ENCODE data around the gene HES5.
A peak's percentile ranks its signal among the peaks of the same experiment; 100 is the strongest.
"Not testable (repeated sequence)": the region's sequence is repeated elsewhere in the genome, so short reads cannot be mapped to it uniquely, and the experiment has no call there.

HES5 gene

DNA sequence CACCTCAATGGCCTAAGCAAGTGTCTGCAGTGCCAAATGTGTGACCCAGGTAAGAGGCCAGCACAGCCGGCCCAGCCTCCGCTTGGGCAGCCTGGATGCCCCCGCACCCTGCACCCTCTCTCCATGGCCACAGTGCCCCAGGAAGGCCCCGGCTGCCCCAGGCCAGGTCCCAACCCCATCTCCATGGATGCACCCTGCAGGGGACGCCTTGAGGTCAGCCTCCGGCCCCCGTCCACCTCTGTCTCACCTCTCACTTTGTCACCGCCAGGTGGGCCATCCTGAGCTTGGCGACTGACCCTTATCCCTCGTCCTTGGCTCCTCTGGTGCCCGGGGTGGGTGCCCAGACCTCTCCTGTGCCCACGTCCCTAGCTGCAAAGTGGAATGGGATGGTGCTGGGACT is 28.4 kb upstream of the HES5 start:
- Histone ChIP-seq H3K36me3 (ENCODE audit: control insufficient read depth, insufficient read depth, low read length) (peaks cover 4% of the 10 kb centered on the region), H3K4me3 (ENCODE audit: low read length) (no peak overlapping the region)

DNA sequence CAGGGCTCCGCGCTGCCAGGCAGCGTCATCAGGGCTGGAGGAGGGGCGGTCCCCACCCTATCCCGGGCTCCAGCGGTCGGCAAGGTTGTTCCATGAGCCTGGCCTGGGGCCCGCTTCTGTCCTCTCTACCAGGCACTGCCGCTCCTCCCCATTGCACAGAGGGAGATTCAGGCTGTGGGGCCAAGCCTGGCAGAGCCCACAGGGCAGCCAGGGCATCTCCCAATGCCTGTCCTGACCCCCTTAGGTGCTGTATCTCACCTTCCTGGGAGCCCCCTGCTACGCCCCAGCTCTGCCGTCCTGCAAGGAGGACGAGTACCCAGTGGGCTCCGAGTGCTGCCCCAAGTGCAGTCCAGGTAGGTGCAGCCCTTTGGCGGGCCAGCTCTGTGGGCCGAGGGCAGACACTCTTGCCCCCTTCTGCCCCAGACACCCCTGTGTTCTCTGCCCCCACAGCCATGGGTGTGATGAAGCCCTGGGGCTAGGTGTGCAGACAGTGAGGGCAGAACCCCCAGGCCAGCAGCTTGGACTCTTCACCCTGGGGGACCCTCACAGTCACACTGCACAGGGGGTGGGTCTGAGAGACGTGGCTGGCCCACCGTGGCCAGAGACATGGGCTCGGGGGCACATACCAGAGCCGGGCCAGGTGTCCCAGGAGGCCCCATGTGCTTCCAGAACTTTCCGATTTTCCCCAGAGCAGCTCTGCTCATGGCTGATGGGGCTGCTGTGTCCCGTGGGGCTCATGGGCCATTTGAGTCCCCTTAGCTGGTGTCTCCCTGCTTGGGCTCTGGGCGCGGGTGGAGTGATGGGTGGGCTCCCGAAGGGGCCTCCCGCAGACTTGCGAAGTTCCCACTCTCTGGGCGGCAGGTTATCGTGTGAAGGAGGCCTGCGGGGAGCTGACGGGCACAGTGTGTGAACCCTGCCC is 27.7 kb upstream of the HES5 start:
- Histone ChIP-seq H3K27me3 (ENCODE audit: control insufficient read depth, insufficient read depth, low read length) (no peaks in the 10 kb centered on the region), H3K9me3 (ENCODE audit: control insufficient read depth, low read length) (no peaks in the 10 kb centered on the region), H3K9ac (ENCODE audit: low read length) (peak overlapping the region; percentile 99), H3K4me1 (ENCODE audit: control insufficient read depth, insufficient read depth, low read length) (peaks cover 33% of the 10 kb centered on the region), H3K4me3 (ENCODE audit: low read length) (peak overlapping the region; percentile 99), H3K36me3 (ENCODE audit: control insufficient read depth, insufficient read depth, low read length) (peaks cover 4% of the 10 kb centered on the region)

More for the DNA sequence above, 28.4 kb upstream of the HES5 start:
- Histone ChIP-seq H3K9ac (ENCODE audit: low read length) (no peak overlapping the region), H3K9me3 (ENCODE audit: control insufficient read depth, low read length) (no peaks in the 10 kb centered on the region), H3K27me3 (ENCODE audit: control insufficient read depth, insufficient read depth, low read length) (no peaks in the 10 kb centered on the region), H3K4me1 (ENCODE audit: control insufficient read depth, insufficient read depth, low read length) (peaks cover 33% of the 10 kb centered on the region)

DNA sequence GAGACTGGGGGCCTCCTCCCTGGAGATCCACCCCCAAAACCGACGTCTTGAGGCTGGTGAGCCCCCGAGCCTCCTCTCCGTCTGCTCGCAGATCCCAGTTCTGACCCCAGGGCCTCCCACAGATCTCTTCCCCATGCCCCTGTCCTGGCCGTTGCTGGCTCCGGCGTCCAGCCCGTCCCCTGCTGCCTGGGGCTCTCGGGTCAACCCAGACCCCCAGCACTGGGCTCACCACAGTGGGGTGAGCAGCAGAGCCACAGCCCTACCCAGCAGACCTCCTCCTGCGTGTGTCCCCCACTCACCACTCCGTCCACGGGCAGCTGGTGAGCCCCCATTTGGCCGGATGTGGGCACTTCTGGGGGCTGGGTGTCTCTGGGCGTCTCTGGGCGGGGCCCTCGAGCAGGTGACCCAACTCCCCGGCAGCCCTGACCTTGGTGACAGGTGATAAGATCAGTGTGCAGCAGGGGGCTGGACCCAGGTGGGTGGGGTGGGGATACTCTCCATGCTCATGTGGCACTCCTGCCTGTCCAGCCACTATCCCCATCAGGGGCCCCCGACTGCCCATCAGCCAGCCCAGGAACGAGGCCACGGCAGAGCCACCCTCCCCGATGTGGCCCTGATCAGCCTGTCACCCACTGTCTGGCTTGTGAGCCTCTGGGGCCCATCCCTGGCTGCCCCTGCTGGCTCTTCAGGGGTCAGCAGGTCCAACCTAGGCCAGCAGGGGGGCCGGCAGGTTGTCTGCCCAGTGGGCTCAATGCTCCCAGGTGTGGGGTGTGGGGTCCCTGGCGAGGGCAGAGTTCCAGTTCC is 26.8 kb upstream of the HES5 start:
- no peaks in the 10 kb centered on the region for H3K27me3 ChIP-seq (ENCODE audit: control insufficient read depth, insufficient read depth, low read length)
- H3K4me3 ChIP-seq (ENCODE audit: low read length), result peak overlapping the region; percentile 99
- peaks cover 4% of the 10 kb centered on the region for H3K36me3 ChIP-seq (ENCODE audit: control insufficient read depth, insufficient read depth, low read length)
- H3K4me1 ChIP-seq (ENCODE audit: control insufficient read depth, insufficient read depth, low read length), result peaks cover 33% of the 10 kb centered on the region
- no peaks in the 10 kb centered on the region for H3K9me3 ChIP-seq (ENCODE audit: control insufficient read depth, low read length)
- peak overlapping the region; percentile 99 for H3K9ac ChIP-seq (ENCODE audit: low read length)

DNA sequence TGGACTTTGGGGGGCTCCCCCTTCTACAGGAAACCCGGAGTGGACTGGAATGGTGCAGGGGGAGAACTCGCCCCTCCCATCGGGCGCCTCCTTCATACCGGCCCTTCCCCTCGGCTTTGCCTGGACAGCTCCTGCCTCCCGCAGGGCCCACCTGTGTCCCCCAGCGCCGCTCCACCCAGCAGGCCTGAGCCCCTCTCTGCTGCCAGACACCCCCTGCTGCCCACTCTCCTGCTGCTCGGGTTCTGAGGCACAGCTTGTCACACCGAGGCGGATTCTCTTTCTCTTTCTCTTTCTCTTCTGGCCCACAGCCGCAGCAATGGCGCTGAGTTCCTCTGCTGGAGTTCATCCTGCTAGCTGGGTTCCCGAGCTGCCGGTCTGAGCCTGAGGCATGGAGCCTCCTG is 26.2 kb upstream of the HES5 start, which contains the start of gene TNFRSF14:
Gene TNFRSF14 (plus strand): TSS at position 95 of the 401 bp plus-strand sequence. CDS start 294 bp downstream, at position 389.
- peak within 1 kb of the TSS; percentile 99 for H3K9ac ChIP-seq (ENCODE audit: low read length)
- H3K9me3 ChIP-seq (ENCODE audit: control insufficient read depth, low read length), result no peaks in the 10 kb centered on the region
- H3K27me3 ChIP-seq (ENCODE audit: control insufficient read depth, insufficient read depth, low read length), result no peaks in the 10 kb centered on the region
- H3K4me3 ChIP-seq (ENCODE audit: low read length), result peak within 1 kb of the TSS; percentile 99
- H3K4me1 ChIP-seq (ENCODE audit: control insufficient read depth, insufficient read depth, low read length), result peaks cover 33% of the 10 kb centered on the region
- H3K36me3 ChIP-seq (ENCODE audit: control insufficient read depth, insufficient read depth, low read length), result peaks cover 4% of the 10 kb centered on the region

DNA sequence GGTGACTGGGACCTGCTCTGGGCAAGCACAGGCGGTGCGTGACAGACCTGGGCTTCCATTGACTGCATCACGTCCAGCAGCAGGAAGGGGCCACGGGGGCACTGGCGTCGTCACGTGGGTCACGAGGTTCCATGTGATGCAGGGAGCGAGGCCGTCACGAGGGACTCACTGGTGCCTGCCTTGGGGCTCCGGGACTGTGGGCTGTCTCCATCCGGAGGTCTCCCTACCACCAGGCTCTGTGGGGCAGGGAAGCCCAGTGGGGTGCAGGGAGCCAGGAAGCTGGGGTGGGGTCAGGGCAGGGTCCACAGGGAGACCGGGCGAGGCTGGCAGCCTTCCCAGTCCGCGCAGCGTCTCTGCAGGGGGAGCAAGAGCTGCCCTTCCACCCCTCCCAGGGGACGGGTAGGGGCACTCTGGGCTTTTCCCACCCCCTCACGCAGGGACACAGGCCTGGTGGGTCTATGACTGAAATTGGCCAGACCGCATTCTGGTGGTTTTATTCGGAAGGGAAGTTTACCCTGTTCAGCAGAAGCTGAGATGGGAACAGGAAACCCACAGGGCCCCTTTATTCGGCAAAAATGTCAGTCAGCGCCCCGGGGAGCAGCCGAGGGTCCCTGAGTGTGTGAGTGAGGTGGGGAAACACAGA is 25.7 kb upstream of the HES5 start:
- Histone ChIP-seq H3K4me1 (ENCODE audit: control insufficient read depth, insufficient read depth, low read length) (peaks cover 33% of the 10 kb centered on the region), H3K27me3 (ENCODE audit: control insufficient read depth, insufficient read depth, low read length) (no peaks in the 10 kb centered on the region), H3K9me3 (ENCODE audit: control insufficient read depth, low read length) (no peaks in the 10 kb centered on the region), H3K36me3 (ENCODE audit: control insufficient read depth, insufficient read depth, low read length) (peaks cover 4% of the 10 kb centered on the region), H3K4me3 (ENCODE audit: low read length) (peak overlapping the region; percentile 99), H3K9ac (ENCODE audit: low read length) (peak overlapping the region; percentile 99)

DNA sequence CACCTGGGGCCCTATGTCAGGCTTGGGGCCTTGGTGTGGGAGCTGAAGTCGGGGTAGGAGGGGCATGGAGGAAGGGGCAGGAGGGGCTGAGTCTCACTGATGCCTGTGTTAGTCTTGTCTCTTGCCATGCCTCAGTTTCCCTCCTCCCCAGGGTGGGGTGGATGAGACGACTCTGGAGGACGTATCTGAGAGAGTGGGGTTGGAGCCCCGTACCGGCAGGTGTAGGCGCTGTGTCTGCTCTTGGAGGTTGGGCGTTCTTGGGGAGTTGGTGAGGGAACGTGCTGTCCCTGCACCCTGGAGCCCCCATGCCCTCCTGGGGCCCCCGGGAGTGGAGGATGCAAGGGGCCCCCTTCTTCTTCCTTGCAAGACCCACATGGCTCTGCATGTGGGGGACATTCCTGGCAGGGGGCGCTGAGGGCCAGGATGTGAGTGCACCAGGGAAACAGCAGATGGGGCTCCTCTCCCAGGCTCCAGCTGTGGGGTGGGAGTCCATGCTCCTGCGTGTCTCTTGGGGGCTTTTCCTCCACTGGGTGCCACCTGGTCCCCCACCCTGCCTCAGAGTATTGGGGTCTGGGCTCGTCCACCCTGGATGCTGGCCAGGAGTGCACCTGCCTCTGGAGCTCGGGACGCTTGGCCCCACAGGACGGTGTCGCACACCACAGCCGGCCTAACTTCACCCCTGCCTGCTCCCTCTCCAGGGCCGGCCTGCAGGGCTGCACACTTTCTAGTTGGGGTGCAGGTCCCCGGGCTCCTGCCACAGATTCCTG is 24.7 kb upstream of the HES5 start:
- H3K9me3 ChIP-seq (ENCODE audit: control insufficient read depth, low read length), result no peaks in the 10 kb centered on the region
- no peaks in the 10 kb centered on the region for H3K27me3 ChIP-seq (ENCODE audit: control insufficient read depth, insufficient read depth, low read length)
- peak overlapping the region; percentile 99 for H3K4me3 ChIP-seq (ENCODE audit: low read length)
- peaks cover 35% of the 10 kb centered on the region for H3K4me1 ChIP-seq (ENCODE audit: control insufficient read depth, insufficient read depth, low read length)
- peak overlapping the region; percentile 99 for H3K9ac ChIP-seq (ENCODE audit: low read length)
- H3K36me3 ChIP-seq (ENCODE audit: control insufficient read depth, insufficient read depth, low read length), result peaks cover 4% of the 10 kb centered on the region

DNA sequence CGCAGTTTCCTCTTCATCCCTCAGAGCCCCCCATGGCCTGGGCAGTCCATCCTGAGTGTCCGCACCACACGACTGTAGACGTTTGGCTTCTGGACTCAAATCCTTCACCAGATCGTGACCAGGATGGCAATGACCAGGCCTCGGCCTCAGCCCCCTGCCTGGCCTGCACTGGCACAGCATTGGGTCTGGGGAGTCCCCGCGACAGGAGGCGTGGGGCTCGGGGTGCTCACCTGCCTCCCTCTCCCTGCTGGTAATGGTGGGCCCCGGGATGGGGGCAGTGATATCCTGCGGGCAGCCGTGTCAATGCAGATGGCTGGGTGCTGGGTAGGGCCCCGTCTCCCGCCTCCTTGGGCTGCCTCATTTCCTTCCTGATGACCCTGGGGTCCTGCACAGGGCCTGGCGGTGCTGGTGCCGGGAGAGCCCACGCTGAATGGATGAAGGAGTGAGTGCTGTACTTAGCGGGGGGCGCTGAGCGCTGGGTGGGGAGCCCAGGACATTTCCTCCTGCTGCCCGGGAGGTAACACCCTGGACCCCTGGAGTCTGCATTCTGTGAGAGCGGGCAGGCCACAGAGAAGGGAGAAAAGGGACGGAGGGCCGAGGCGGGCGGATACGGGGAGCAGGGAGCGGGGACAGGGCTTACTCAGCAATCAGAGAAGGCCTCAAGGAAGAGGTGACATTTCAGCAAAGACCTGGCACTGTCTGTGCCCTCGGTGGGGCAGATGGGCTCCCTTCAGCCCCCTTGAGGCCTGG is 24.0 kb upstream of the HES5 start:
- no peaks in the 10 kb centered on the region for H3K27me3 ChIP-seq (ENCODE audit: control insufficient read depth, insufficient read depth, low read length)
- H3K36me3 ChIP-seq (ENCODE audit: control insufficient read depth, insufficient read depth, low read length), result peaks cover 4% of the 10 kb centered on the region
- no peak overlapping the region for H3K9ac ChIP-seq (ENCODE audit: low read length)
- H3K4me1 ChIP-seq (ENCODE audit: control insufficient read depth, insufficient read depth, low read length), result peaks cover 42% of the 10 kb centered on the region
- H3K9me3 ChIP-seq (ENCODE audit: control insufficient read depth, low read length), result no peaks in the 10 kb centered on the region
- no peak overlapping the region for H3K4me3 ChIP-seq (ENCODE audit: low read length)

DNA sequence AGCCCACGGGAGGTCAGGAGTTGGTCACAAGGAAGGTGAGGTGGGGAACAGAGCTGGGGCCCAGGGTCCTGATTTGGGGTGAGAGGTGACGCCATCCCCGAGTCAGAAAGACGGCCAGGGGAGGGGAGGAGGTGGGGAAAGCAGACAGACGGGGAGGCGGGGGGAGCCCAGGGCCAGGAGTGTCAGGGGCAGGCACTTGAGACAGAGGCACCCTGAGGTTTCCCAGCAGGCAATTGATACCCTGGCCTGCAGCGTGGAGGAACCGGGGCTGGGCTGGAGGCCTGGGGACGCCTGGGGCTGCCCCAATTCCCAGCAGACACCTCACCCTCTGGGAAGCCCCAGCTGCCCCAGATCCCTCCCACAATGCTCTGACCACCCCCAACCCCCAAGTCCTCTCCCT is 23.0 kb upstream of the HES5 start:
- H3K9me3 ChIP-seq (ENCODE audit: control insufficient read depth, low read length); H3K36me3 ChIP-seq (ENCODE audit: control insufficient read depth, insufficient read depth, low read length); H3K4me3 ChIP-seq (ENCODE audit: low read length); H3K9ac ChIP-seq (ENCODE audit: low read length); H3K27me3 ChIP-seq (ENCODE audit: control insufficient read depth, insufficient read depth, low read length): not testable (repeated sequence)
- peaks cover 42% of the 10 kb centered on the region for H3K4me1 ChIP-seq (ENCODE audit: control insufficient read depth, insufficient read depth, low read length)

DNA sequence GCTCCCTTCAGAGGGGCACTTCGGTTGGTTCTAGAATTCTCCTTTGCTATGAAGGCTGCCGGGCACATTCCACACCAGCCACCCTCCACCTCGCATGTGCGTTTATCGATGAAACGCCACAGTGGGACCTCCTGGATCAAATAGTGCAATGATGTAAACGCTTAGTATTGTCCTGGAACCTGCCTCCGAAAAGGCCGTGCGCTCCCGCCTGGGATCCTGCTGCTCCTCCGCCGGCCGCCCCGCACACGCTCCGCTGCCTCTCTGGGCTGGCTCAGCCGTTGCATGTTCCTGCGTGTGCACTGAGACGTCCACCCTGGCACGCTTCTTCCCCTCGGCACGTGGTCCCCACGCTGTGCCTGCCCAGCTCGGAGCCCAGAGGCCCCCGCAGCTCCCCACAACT is 22.1 kb upstream of the HES5 start:
- H3K27me3 ChIP-seq (ENCODE audit: control insufficient read depth, insufficient read depth, low read length), result no peaks in the 10 kb centered on the region
- no peaks in the 10 kb centered on the region for H3K36me3 ChIP-seq (ENCODE audit: control insufficient read depth, insufficient read depth, low read length)
- H3K9me3 ChIP-seq (ENCODE audit: control insufficient read depth, low read length), result no peaks in the 10 kb centered on the region
- no peak overlapping the region for H3K9ac ChIP-seq (ENCODE audit: low read length)
- peaks cover 42% of the 10 kb centered on the region for H3K4me1 ChIP-seq (ENCODE audit: control insufficient read depth, insufficient read depth, low read length)
- H3K4me3 ChIP-seq (ENCODE audit: low read length), result no peak overlapping the region

DNA sequence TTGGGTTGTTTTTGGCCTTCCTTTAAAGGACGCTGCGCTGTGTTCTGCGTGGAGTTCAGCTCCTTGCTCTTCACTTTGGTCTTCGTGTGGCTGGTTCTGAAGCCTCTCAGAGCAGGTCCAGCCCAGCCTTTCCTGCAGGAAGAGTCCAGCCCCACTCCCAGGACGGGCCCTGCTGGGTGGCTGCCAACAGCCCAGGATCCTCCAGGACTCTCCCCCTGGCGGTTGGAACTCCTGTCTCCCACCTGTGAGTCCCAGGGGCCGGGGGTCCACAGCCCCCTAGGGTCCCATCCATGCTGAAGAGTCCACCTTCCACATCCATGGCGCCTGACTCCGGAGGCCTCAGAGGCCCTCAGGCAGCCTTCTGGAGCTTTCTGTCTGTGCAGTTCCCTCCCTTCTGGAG is 21.5 kb upstream of the HES5 start:
- not testable (repeated sequence) for H3K36me3 ChIP-seq (ENCODE audit: control insufficient read depth, insufficient read depth, low read length); H3K9ac ChIP-seq (ENCODE audit: low read length); H3K27me3 ChIP-seq (ENCODE audit: control insufficient read depth, insufficient read depth, low read length); H3K9me3 ChIP-seq (ENCODE audit: control insufficient read depth, low read length); H3K4me3 ChIP-seq (ENCODE audit: low read length)
- peaks cover 48% of the 10 kb centered on the region for H3K4me1 ChIP-seq (ENCODE audit: control insufficient read depth, insufficient read depth, low read length)

DNA sequence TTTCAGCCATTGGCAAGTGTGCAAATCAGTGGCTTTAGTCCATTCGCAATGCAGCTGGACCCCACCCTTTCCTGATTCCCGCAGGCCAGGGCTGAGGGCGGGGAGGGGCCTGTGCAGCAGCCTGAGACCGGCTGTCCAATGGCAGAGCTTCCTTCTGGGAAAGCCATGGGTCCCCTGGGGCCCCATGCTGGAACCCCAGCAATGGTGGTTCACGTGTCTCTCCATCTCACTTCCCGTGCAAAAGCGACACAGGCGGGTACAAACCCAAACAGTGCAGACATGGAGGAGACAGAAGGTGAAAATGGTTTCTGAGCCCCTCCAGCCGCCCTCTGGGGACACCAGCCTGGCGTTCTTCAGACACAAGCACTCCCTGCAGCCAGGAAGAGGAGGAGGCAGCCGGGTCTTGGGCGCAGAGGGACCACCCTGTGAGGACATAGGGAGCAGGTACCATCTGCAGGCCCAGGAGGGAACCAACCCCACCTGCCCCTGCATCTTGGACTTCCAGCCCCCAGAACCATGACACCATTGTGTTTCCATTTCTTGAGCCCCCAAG is 20.3 kb upstream of the HES5 start:
- not testable (repeated sequence) for H3K9ac ChIP-seq (ENCODE audit: low read length); H3K27me3 ChIP-seq (ENCODE audit: control insufficient read depth, insufficient read depth, low read length); H3K9me3 ChIP-seq (ENCODE audit: control insufficient read depth, low read length); H3K36me3 ChIP-seq (ENCODE audit: control insufficient read depth, insufficient read depth, low read length); H3K4me3 ChIP-seq (ENCODE audit: low read length)
- peaks cover 50% of the 10 kb centered on the region for H3K4me1 ChIP-seq (ENCODE audit: control insufficient read depth, insufficient read depth, low read length)

Data from mucosa of stomach (tissue), 1 donor.